Astrocyte (in vitro differentiated cells and primary cell): ENCODE measurements around the gene PTPRC.

ENCODE experiments used
- EZH2 ChIP-seq: IDR thresholded peaks from 2 replicates; pipeline ENCODE4 v1.6.1; 2012; ENCODE audit warnings: mild to moderate bottlenecking, low read length, inconsistent platforms; ENCODE audit not compliant: insufficient read depth
- TF ChIP-seq, protein P1 (sequence below): IDR thresholded peaks from 2 replicates; pipeline ENCODE4 v1.5.1; 2011; ENCODE audit warnings: low read depth, mild to moderate bottlenecking, inconsistent platforms, low read length, moderate library complexity; ENCODE audit not compliant: insufficient read depth

DNA sequence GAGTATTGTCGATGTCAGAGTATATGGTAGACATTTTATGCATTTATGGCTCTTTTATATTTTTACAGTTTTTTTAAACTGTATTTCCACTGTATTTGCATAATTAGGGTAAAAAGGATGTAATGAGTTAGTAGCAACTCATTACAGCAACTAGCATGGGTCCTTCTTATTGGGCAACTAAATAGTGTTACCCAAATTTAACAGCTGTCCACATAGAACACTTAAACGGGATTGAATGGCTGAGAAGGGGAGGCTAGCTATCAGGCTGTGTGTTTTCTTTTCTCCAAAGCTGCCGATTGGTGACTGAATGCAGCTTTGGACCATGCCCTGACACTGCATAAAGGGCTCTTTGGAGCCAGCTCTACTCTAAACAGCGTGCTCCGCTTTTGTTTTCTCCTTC lies 75.4 kb downstream of the PTPRC start:
- no peak for TF ChIP-seq EZH2
- TF ChIP-seq, protein P1, sequence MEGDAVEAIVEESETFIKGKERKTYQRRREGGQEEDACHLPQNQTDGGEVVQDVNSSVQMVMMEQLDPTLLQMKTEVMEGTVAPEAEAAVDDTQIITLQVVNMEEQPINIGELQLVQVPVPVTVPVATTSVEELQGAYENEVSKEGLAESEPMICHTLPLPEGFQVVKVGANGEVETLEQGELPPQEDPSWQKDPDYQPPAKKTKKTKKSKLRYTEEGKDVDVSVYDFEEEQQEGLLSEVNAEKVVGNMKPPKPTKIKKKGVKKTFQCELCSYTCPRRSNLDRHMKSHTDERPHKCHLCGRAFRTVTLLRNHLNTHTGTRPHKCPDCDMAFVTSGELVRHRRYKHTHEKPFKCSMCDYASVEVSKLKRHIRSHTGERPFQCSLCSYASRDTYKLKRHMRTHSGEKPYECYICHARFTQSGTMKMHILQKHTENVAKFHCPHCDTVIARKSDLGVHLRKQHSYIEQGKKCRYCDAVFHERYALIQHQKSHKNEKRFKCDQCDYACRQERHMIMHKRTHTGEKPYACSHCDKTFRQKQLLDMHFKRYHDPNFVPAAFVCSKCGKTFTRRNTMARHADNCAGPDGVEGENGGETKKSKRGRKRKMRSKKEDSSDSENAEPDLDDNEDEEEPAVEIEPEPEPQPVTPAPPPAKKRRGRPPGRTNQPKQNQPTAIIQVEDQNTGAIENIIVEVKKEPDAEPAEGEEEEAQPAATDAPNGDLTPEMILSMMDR = no peak
